Measurements from ENCODE around the gene PRKCQ.

- no peak for TF ChIP-seq CTCF (IDR thresholded peaks at IDR 0.05; ENCODE audit: low read length)
- no peak for TF ChIP-seq EZH2 (IDR thresholded peaks at IDR 0.05; ENCODE audit: borderline replicate concordance, low read length)
Measured at GRCh38 chr10:6461961-6462360, 118.1 kb downstream of the PRKCQ start.
